HepG2 (cell line): ENCODE results near the gene ZNF134. TPM values are rescaled to one million over a fixed set of nuclear protein-coding genes. Genes with fewer than 3 reads are reported as not detected.

ENCODE experiments used
- ATAC-seq: fragments of 200-7000 bp; cut with Tn5 transposase; 3 replicates; pipeline ENCODE4 v1.9.1; 2020; ENCODE audit warnings: mild to moderate bottlenecking, moderate library complexity
- BruUV-seq: library from RNA; stranded (reverse); fragments of 400-500 nt; replicated peaks from 2 replicates; lab custom pipeline; 2021; lab: Mats Ljungman, UMichigan
- CTCF ChIA-PET: fragments of 300-600 bp; formaldehyde crosslinking; extraction: SDS; loops from one replicate; lab custom pipeline; 2021; ENCODE audit warnings: low total read pairs, inconsistent platforms, low intra/inter-chr PET ratio; lab: Yijun Ruan, JAX
- POLR2A ChIA-PET: fragments of 350-600 bp; sonication (Branson Sonifier 250); formaldehyde crosslinking; loops from one replicate; lab custom pipeline; 2020; ENCODE audit warnings: antibody characterized with exemption, inconsistent platforms; lab: Yijun Ruan, JAX
- DNase-seq: peaks from one replicate; pipeline ENCODE4 v3.0.0-alpha.2; 2015; ENCODE audit warnings: low spot score
- FAIRE-seq: peaks from 3 replicates; lab custom pipeline; 2011; peaks lifted over from hg19 to GRCh38; lab: Jason Lieb, UNC
- H2AFZ ChIP-seq: one replicate; pipeline ENCODE4 v1.6.1; 2011; ENCODE audit warnings: low read length, inconsistent platforms
- H3K27ac ChIP-seq: fragments of 300-600 bp; 3 replicates; pipeline ENCODE4 v1.8.0; 2011; ENCODE audit warnings: mixed run types, mild to moderate bottlenecking, mixed read lengths, low read length, inconsistent platforms; ENCODE audit not compliant: insufficient read depth; ENCODE audit errors: extremely low read length
- H3K27me3 ChIP-seq, 2 experiments: fragments of 200-600 bp in 1 of 2; 2 replicates in 1 of 2; 3 replicates in 1 of 2; pipeline versions ENCODE4 v1.6.0 to v1.8.0; 2011; ENCODE audit warnings: low read length in 2 of 2, mild to moderate bottlenecking in 2 of 2, moderate library complexity in 2 of 2, inconsistent platforms in 1 of 2; ENCODE audit not compliant: insufficient read depth in 2 of 2, control insufficient read depth in 1 of 2
- H3K36me3 ChIP-seq, 2 experiments: fragments of 200-600 bp in 1 of 2; replicated peaks in 1 of 2; 2 replicates in 1 of 2; 3 replicates in 1 of 2; pipeline versions ENCODE4 v1.5.1 to v1.8.0; 2011; ENCODE audit warnings: low read length in 2 of 2, inconsistent platforms in 1 of 2; ENCODE audit not compliant: insufficient read depth in 2 of 2, control insufficient read depth in 1 of 2
- H3K4me1 ChIP-seq: 2 replicates; pipeline ENCODE4 v1.5.1; 2012; ENCODE audit warnings: low read length, inconsistent platforms; ENCODE audit not compliant: insufficient read depth
- H3K4me2 ChIP-seq: 2 replicates; pipeline ENCODE4 v1.6.0; 2011; ENCODE audit warnings: low read depth, low read length, inconsistent platforms
- H3K4me3 ChIP-seq, 3 experiments: fragments of 200-600 bp in 1 of 3; sonication (generic), shearing (Covaris generic) in 1 of 3; replicated peaks in 1 of 3; 2 replicates each; pipeline ENCODE4 v1.5.1; 2011 to 2016; ENCODE audit warnings: low read length in 3 of 3, inconsistent platforms in 2 of 3, low read depth in 2 of 3, mild to moderate bottlenecking in 2 of 3, control low read depth in 1 of 3, mixed read lengths in 1 of 3; ENCODE audit not compliant: insufficient read depth in 1 of 3
- H3K79me2 ChIP-seq: one replicate; pipeline ENCODE4 v1.6.1; 2011; ENCODE audit warnings: low read length, inconsistent platforms; ENCODE audit not compliant: insufficient read depth
- H3K9ac ChIP-seq: 2 replicates; pipeline ENCODE4 v1.6.0; 2011; ENCODE audit warnings: mild to moderate bottlenecking, low read depth, low read length, inconsistent platforms; ENCODE audit not compliant: insufficient read depth
- H3K9me3 ChIP-seq: 2 replicates; pipeline ENCODE4 v1.5.1; 2012; ENCODE audit warnings: mild to moderate bottlenecking, low read length
- H4K20me1 ChIP-seq: 2 replicates; pipeline ENCODE4 v1.6.0; 2011; ENCODE audit warnings: inconsistent platforms, mild to moderate bottlenecking, low read length, moderate library complexity; ENCODE audit not compliant: insufficient read depth
- ETV5 ChIP-seq: IDR thresholded peaks from 2 replicates; pipeline ENCODE4 v1.6.1; 2018; ENCODE audit warnings: missing biosample characterization, missing genetic modification reagents, inconsistent platforms, borderline replicate concordance
- MED8 ChIP-seq: sonication (generic); formaldehyde crosslinking; IDR thresholded peaks from 2 replicates; pipeline ENCODE4 v1.8.1; 2023; ENCODE audit warnings: mild to moderate bottlenecking, missing genetic modification reagents; ENCODE audit not compliant: insufficient replicate concordance
- RFX1 ChIP-seq: fragments of 450-650 bp; IDR thresholded peaks from 2 replicates; pipeline ENCODE4 v1.6.1; 2017
- SP1 ChIP-seq, 2 experiments: fragments of 450-650 bp in 1 of 2; sonication (generic) in 1 of 2; formaldehyde crosslinking in 1 of 2; IDR thresholded peaks; 2 replicates each; pipeline versions ENCODE4 v1.4.0 to v1.6.1; 2016 to 2020; ENCODE audit warnings: missing genetic modification reagents in 1 of 2
- ZBTB1 ChIP-seq: sonication (generic); formaldehyde crosslinking; IDR thresholded peaks from 2 replicates; pipeline ENCODE4 v1.4.0; 2020; ENCODE audit warnings: missing genetic modification reagents, borderline replicate concordance
- ZNF558 ChIP-seq: sonication (generic); formaldehyde crosslinking; IDR thresholded peaks from 2 replicates; pipeline ENCODE4 v1.9.0; 2022; ENCODE audit warnings: mild to moderate bottlenecking, missing genetic modification reagents, borderline replicate concordance
- WGBS: methylation state at CpG from one replicate; pipeline ENCODE4 v1.1.6; 2017; ENCODE audit warnings: low lambda C conversion rate; 5-methylcytosine and 5-hydroxymethylcytosine counted together
- in situ Hi-C: cut with HindIII; loops from 2 replicates; pipeline ENCODE4 v1.10.0; 2017; ENCODE audit warnings: low pct_unique_long_range_greater_than_20kb; ENCODE audit not compliant: extremely low pct_ligation_motif_present
- intact Hi-C: fragments of 100-400 bp; cut with micrococcal nuclease; formaldehyde crosslinking; loops from one replicate; pipeline ENCODE4 v1.10.0; 2022; ENCODE audit not compliant: unreplicated experiment
- polyA plus RNA-seq, 8 experiments: library from polyadenylated mRNA; depleted of rRNA in 3 of 8; stranded (reverse) in 7 of 8; unstranded in 1 of 8; fragments of >200 nt; fragmentation: Illumina TruSeq in 4 of 8; extraction: Trizol in 4 of 8; gene quantifications; 2 replicates each; pipeline versions ENCODE4 v1.2.1 to v1.2.3, GENCODE V29; 2011 to 2016; ENCODE audit warnings: low read depth in 4 of 8, missing spikeins in 1 of 8, mixed read lengths in 1 of 8; ENCODE audit not compliant: insufficient read depth in 1 of 8
- total RNA-seq, 5 experiments: library from RNA; depleted of rRNA; stranded (reverse); fragments of >200 nt; fragmentation: Illumina TruSeq; extraction: Trizol; gene quantifications; 2 replicates each; pipeline ENCODE4 v1.2.3, GENCODE V29; 2016; ENCODE audit warnings: low read depth in 1 of 5
- TF ChIP-seq, protein P1 (sequence below): sonication (generic); formaldehyde crosslinking; IDR thresholded peaks from 2 replicates; pipeline ENCODE4 v1.8.0; 2022; ENCODE audit warnings: mild to moderate bottlenecking, missing genetic modification reagents, moderate library complexity
- TF ChIP-seq, protein P2 (sequence below): sonication (generic); formaldehyde crosslinking; IDR thresholded peaks from 2 replicates; pipeline ENCODE4 v1.4.0; 2020; ENCODE audit warnings: mild to moderate bottlenecking, missing genetic modification reagents

Gene ZNF134
- total and polyA plus RNA-seq, 2 of the 13 experiments (the other 11 are each of a cell fraction or from before 2014, with no cell fraction given): 6.8 to 17.1 TPM

DNA sequence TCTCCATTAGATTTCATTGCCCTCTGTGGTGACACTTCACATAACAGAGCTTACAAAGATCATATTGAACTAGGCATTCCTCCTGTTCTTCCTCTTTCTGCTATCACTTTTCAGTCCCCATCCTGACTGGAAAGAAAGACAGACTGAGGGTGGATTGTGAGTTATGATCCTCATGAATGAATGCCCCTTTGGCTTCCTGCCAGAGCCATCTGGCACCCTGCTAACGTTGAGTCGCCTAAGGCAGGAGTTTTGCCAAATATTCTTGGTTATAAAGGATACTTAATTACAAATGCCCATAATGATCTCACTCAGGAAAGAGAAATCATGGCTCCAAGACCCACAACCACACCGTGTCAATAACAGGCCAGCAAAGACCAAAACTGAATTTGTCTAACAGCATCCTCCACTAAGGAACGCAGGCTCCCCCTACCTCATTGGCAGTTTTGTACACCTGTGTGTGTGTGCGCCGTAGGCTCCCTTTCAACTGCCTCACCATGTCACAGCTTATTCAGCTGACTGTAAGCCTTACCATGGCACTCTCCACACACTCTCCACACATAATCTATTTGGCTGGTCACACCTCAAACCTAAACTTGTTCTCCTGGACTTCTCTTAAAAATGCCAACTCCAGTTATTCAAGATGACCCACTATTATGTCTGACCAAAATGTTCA is 34.4 kb downstream of the ZNF134 start:
- Histone ChIP-seq H2AFZ (no peak overlapping the region), H3K27me3 (no peaks in the 10 kb centered on the region), H3K4me1 (peaks cover 27% of the 10 kb centered on the region), H3K36me3 (no peaks in the 10 kb centered on the region), H3K4me3 (no peak overlapping the region), H4K20me1 (no peaks in the 10 kb centered on the region), H3K9ac (no peak overlapping the region), H3K27ac (no peak overlapping the region), H3K4me2 (no peak overlapping the region), H3K79me2 (no peaks in the 10 kb centered on the region), H3K9me3 (0 out of 2 replicates have a peak, but pooled peaks cover 4% of the 10 kb centered on the region)
- no TSS peak for BruUV-seq
- in situ Hi-C loops: no loop called here
- ChIA-PET POLR2A (no interaction called here), CTCF (no interaction called here)
- TF ChIP-seq SP1 (IDR thresholded peaks at IDR 0.05): no peak
- TF ChIP-seq SP1 (CRISPR knock-in tag; IDR thresholded peaks at IDR 0.05): no peak
- no peak for TF ChIP-seq ZBTB1 (CRISPR knock-in tag)
- TF ChIP-seq ETV5 (CRISPR knock-in tag): no peak
- no peak for TF ChIP-seq MED8 (CRISPR knock-in tag)
- no peak for TF ChIP-seq RFX1
- no peak for TF ChIP-seq ZNF558 (CRISPR knock-in tag)
- TF ChIP-seq, protein P1, sequence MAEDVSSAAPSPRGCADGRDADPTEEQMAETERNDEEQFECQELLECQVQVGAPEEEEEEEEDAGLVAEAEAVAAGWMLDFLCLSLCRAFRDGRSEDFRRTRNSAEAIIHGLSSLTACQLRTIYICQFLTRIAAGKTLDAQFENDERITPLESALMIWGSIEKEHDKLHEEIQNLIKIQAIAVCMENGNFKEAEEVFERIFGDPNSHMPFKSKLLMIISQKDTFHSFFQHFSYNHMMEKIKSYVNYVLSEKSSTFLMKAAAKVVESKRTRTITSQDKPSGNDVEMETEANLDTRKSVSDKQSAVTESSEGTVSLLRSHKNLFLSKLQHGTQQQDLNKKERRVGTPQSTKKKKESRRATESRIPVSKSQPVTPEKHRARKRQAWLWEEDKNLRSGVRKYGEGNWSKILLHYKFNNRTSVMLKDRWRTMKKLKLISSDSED (CRISPR knock-in tag): no peak
- TF ChIP-seq, protein P2, sequence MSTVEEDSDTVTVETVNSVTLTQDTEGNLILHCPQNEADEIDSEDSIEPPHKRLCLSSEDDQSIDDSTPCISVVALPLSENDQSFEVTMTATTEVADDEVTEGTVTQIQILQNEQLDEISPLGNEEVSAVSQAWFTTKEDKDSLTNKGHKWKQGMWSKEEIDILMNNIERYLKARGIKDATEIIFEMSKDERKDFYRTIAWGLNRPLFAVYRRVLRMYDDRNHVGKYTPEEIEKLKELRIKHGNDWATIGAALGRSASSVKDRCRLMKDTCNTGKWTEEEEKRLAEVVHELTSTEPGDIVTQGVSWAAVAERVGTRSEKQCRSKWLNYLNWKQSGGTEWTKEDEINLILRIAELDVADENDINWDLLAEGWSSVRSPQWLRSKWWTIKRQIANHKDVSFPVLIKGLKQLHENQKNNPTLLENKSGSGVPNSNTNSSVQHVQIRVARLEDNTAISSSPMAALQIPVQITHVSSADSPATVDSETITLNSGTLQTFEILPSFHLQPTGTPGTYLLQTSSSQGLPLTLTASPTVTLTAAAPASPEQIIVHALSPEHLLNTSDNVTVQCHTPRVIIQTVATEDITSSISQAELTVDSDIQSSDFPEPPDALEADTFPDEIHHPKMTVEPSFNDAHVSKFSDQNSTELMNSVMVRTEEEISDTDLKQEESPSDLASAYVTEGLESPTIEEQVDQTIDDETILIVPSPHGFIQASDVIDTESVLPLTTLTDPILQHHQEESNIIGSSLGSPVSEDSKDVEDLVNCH (CRISPR knock-in tag): no peak
- DNase-seq (no peak), FAIRE-seq (no peak), ATAC-seq (no peak)
- intact Hi-C loops: no loop called here
- WGBS: 76% methylated on average over 6 of the region's 6 CpGs
